WERI-Rb-1 (cell line): Measurements from ENCODE around the gene LEAP2.

Experiments
- DNase-seq: peaks from one replicate; pipeline ENCODE4 v3.0.0-alpha.2; 2020
- H3K27ac ChIP-seq: fragments of 250-450 bp; sonication (Bioruptor Pico); 2 replicates; pipeline ENCODE4 v1.5.1; 2020; ENCODE audit warnings: mild to moderate bottlenecking, moderate library complexity
- H3K27me3 ChIP-seq: fragments of 250-450 bp; sonication (Bioruptor Pico); 2 replicates; pipeline ENCODE4 v1.5.1; 2021; ENCODE audit warnings: mild to moderate bottlenecking, low read depth, moderate library complexity; ENCODE audit not compliant: insufficient read depth, severe bottlenecking
- H3K36me3 ChIP-seq: fragments of 250-450 bp; sonication (Bioruptor Pico); 2 replicates; pipeline ENCODE4 v1.5.1; 2020; ENCODE audit warnings: mild to moderate bottlenecking, moderate library complexity
- H3K4me3 ChIP-seq: 2 replicates; pipeline ENCODE4 v1.5.1; 2011; ENCODE audit warnings: low read depth, mild to moderate bottlenecking, control low read depth, low read length
- H3K9me3 ChIP-seq: fragments of 250-450 bp; sonication (Bioruptor Pico); 2 replicates; pipeline ENCODE4 v1.5.1; 2021; ENCODE audit warnings: mild to moderate bottlenecking, moderate library complexity; ENCODE audit not compliant: severe bottlenecking
- TF ChIP-seq, protein P1 (sequence below): IDR thresholded peaks from 2 replicates; pipeline ENCODE4 v1.5.1; 2011; ENCODE audit warnings: low read depth, mild to moderate bottlenecking, control low read depth, inconsistent platforms, low read length

Gene LEAP2

DNA sequence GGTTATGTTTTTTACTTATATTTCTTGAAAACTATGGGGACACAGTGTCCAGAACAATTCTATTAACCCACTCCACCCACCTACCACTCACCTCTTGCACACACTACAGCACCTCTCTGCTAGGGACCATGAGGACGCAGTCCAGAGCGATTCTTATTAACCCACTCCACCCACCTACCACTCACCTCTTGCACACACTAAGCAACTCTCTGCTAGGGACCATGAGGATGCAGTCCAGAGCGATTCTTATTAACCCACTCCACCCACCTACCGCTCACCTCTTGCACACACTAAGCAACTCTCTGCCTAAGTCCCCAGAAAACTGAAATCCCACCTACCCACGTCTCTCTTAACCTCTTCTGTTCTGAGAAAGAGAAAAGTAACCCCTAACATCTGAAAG, 40.9 kb upstream of the LEAP2 start:
- H3K27ac ChIP-seq: no peak overlapping the region
- H3K36me3 ChIP-seq: no peaks in the 10 kb centered on the region; the same call in 1 of the 2 replicates
- TF ChIP-seq, protein P1, sequence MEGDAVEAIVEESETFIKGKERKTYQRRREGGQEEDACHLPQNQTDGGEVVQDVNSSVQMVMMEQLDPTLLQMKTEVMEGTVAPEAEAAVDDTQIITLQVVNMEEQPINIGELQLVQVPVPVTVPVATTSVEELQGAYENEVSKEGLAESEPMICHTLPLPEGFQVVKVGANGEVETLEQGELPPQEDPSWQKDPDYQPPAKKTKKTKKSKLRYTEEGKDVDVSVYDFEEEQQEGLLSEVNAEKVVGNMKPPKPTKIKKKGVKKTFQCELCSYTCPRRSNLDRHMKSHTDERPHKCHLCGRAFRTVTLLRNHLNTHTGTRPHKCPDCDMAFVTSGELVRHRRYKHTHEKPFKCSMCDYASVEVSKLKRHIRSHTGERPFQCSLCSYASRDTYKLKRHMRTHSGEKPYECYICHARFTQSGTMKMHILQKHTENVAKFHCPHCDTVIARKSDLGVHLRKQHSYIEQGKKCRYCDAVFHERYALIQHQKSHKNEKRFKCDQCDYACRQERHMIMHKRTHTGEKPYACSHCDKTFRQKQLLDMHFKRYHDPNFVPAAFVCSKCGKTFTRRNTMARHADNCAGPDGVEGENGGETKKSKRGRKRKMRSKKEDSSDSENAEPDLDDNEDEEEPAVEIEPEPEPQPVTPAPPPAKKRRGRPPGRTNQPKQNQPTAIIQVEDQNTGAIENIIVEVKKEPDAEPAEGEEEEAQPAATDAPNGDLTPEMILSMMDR: no peak
- no peak overlapping the region for H3K4me3 ChIP-seq
- DNase-seq: no peak
- H3K27me3 ChIP-seq: no peaks in the 10 kb centered on the region
- H3K9me3 ChIP-seq: no peaks in the 10 kb centered on the region

DNA sequence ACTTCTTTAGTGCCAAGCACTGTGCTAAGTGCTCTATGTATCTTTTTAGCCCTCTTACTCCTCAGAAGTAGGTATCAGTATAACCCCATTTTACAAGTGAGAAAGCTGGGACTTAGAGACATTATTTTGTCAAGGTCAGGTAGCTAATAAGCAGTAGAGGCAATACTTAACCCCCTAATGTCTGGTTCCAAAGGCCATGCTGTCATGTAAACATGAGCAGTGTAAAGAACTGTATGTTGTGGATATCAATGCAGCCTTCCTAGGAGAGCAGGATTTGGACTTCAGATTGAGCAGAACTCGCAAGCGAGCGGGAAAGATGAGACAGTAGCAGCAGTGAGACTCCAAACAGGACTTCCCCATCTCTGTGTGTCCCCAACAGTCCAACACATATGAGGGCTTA, 39.4 kb upstream of the LEAP2 start:
- no peaks in the 10 kb centered on the region for H3K27me3 ChIP-seq
- no peaks in the 10 kb centered on the region; the same call in 1 of the 2 replicates for H3K36me3 ChIP-seq
- H3K9me3 ChIP-seq: no peaks in the 10 kb centered on the region
- H3K27ac ChIP-seq: no peak overlapping the region
- TF ChIP-seq, protein P1: no peak
- DNase-seq: no peak
- no peak overlapping the region for H3K4me3 ChIP-seq

DNA sequence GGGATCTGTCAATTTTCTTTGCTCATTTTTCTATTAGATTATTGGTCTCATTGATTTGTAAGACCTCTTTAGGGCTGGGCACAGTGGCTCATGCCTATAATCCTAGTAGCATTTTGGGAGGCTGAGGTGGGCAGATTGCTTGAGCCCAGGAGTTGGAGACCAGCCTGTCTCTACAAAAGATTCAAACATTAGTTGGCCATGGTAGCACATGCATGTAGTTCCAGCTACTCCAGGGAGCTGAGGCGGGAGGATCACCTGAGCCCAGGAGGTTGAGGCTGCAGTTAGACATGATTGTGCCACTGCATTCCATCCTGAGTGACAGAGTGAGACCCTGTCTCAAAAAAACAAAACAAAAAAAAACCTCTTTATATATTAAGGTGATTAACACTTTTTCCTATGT, 36.6 kb upstream of the LEAP2 start:
- H3K4me3 ChIP-seq: no peak overlapping the region
- TF ChIP-seq, protein P1: no peak
- no peaks in the 10 kb centered on the region for H3K36me3 ChIP-seq
- no peak overlapping the region for H3K27ac ChIP-seq
- H3K27me3 ChIP-seq: no peaks in the 10 kb centered on the region
- DNase-seq: no peak
- no peaks in the 10 kb centered on the region for H3K9me3 ChIP-seq

DNA sequence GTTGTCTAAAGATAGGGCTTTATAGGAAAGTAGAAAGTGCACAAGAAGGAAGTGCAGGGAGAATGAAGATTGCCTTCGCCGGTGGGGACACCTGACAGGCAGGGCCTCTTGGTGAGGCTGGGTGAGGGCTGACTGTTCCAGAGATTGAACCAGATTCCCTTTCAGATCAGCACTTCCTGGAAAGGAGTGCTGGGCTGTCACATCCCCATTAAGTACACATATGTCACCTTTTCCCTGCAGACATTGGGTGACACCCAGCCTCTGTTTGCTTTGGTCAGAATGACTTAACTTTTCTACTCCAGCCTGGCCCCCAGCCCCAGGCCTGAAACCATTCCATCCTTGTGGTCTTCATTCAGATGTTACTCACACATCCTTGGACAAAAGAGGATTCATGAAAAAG, 35.6 kb upstream of the LEAP2 start:
- TF ChIP-seq, protein P1: no peak
- no peak for DNase-seq
- H3K9me3 ChIP-seq: no peaks in the 10 kb centered on the region
- H3K27me3 ChIP-seq: no peaks in the 10 kb centered on the region
- no peaks in the 10 kb centered on the region for H3K36me3 ChIP-seq
- no peak overlapping the region for H3K27ac ChIP-seq
- H3K4me3 ChIP-seq: no peak overlapping the region

DNA sequence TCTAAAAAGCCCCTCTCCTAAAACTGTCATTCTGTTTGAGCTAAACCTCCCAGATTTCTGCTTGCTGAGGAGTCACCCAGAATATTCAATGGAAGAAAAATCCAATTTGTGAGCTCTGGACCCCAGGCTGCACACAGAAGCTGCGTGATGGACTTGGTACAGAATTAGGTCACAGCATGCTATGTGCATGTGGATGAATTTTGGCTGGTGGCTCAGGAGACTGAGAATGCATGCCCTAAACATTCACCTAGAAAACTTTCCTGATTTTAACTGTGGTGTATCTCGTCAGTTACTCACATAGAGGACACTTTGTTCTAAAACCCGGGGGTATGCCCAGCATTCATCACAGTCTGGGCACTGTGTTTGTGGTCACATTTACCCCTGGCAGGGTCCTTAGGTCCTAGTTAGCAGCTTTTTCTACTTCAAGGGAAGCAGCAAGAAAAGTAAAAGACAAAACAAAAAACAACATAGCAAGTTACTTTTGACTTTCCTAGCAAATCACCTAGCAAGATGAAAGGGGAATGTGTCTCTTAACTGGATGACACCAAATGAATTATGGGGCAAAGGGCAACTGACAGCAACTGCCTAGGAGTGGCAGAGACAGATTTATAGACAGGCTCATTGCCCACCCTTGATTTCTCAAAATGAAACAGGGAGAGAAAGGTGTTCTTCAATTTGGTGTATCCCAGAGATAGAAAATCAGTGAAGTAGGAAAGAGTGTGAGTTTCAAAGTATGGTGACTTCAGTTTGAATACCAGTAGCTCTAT, 34.8 kb upstream of the LEAP2 start:
- Histone ChIP-seq H3K9me3 (no peaks in the 10 kb centered on the region), H3K4me3 (no peak overlapping the region), H3K27me3 (no peaks in the 10 kb centered on the region), H3K27ac (no peak overlapping the region), H3K36me3 (no peaks in the 10 kb centered on the region)
- no peak for DNase-seq
- TF ChIP-seq, protein P1: no peak
